Activated CD4-positive, alpha-beta T cell treated with anti-CD3 and anti-CD28 coated beads, Interleukin-2, amount 50 U/mL, for 1 hour (primary cell): ENCODE measurements around the gene FGF23.
"Not testable (repeated sequence)": the region's sequence is repeated elsewhere in the genome, so short reads cannot be mapped to it uniquely, and the experiment has no call there.

Experiments
- DNase-seq: peaks from one replicate; pipeline ENCODE4 v3.0.0-alpha.2; 2020

The FGF23 gene

DNA sequence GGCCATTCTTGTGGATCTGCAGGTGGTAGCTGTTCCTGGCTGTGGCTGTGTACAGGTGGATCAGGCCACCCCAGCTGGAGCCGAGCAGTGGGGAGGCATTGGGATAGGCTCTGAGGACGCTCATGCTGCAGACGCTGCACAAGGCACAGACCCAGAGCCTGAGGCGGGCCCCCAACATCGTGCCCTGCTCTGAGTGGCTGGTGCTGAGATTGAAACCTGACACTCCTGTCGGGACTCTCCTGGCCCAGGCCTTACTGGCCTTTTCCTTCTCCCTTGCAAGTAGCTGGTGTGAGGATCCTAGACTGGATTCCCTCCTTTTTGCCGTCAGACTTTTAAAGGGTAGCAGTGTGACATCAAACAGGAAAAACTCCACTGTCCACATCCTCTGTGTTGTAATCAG, at the start of gene FGF23:
Gene FGF23, minus strand, starts transcription at position 308 of the 400 bp plus-strand sequence. Its CDS starts 130 bp downstream, at position 178.
- DNase-seq = no peak

DNA sequence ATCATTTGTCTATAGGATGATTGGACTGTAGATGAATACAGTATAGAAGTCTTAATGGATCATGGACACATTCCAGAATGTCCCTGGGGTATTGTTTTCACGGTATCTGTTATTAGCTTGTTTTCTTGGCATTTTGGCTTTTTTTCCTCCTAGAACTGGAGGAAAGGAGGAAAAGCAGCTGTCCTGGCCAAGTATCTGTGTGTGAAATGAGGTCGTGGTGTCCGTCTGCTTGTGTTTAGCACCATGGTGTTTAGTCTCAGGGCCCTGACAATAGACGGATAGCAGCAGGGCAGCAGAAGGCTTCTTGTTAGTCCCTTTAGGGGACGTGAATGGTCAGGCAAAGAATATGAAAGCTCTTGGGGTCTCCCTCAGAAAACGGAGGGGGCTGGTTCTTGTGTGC, 44.9 kb upstream of the FGF23 start:
- DNase-seq = no peak

DNA sequence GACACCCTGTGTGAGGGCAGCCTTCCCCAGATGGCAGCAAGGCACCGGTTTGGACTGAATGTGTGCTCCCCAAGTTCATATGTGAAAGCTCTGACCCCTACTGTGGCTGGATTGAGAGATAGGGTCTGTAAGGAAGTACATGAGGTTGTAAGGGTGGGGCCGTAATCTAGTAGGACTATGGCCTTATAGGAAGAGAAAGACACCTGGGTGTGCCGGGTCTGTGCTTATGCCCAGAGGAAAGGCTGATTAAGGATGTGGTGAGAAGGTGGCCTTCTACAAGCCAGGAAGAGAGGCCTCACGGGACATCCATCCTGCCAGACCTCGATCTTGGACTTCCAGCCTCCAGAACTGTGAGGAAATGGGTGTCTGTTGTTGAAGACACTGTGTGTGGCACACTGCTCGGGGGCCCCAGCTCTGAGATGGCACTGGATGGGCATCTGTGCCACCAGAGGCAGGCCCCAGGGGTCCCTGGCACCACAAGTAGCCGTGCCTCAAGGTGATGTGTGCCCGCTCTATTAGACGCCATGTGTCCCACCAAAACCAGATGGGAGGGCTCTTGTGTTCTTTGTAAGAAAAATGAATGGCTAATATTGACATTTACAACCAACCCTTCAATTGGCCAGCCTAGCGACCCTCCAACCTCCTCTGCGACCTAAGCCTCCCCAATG, 44.1 kb upstream of the FGF23 start:
- DNase-seq = no peak

DNA sequence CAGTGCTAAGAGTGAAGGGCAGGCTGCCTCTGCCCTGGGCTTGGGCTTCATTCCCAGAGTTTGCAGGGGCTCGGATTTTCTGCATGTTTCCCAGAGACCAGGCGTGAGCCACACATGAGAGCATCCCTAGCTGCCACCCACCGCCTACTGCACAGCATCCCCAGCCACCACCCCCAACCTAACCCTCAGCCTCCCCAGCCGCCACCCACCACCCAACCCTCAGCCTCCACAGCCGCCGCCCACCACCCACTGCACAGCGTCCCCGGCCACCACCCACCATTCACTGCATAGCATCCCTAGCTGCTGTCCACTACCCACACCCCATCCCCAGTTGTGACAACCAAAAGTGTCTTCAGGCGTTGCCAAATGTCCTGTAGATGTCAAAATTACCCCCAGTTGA, 43.5 kb upstream of the FGF23 start:
- DNase-seq = no peak

DNA sequence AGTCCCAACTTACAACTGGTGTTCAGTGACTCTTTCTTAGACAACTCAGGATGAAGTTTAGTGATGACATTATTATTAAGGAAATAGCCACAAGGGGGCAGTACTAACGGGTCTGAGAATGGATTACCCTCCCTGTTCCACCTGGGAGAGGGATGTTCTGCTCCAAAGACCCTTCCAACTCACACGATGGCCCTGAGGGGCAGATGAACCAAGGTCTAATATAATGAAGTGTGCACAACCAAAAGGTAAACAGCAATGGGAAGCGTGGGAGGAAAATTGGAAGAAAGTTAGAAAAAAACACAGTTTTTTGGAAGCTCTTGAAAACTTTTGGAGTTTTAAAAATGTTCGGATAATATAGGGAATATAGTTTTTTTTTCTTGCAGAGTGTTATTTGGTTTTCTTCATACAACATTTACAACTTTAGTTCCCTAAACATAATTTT, 42.1 kb upstream of the FGF23 start:
- DNase-seq = peak; percentile 8

DNA sequence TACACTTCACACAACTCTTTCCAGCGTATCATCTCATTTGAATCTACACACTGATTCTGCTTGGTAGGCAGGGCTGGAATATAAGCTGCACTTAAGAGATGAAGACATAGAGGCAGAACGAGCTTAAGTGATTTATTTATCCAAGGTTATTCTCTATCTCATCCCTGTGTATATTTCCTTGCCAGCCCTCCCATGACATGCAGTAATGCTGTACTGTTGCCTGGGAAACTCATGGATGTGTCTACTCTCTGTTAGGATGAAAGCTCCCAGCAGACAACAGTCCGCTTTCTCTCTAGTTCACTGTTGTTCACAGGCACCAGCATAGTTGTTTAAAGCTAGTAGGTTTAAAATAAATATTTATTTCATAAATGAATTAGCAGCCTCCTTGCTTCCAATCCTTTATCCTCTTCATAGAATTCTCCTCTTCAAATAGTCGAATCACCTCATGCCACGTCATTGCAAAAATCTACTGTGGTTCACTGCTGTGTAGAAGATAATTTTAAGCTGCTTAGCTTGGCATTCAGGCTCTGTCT, 40.7 kb upstream of the FGF23 start:
- no peak for DNase-seq

DNA sequence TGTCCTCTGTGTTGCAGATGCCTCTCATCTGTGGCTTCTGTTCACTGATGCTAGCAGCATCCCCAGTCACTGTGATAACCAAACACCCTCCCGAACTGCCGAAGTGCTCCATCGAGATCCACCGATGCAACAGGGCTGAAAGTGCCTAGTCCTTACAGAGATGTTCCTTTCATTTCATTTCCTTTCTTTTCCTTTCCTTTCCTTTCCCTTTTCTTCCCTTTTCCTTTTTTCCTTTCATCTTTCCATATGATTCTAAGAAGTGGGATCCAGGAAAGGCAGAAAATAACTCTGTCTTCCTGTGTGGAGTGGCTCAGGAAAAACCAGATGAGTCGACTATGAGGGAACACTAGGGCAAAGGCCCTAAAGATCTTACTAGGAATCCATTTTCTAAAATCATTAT, 39.4 kb upstream of the FGF23 start:
- no peak for DNase-seq

DNA sequence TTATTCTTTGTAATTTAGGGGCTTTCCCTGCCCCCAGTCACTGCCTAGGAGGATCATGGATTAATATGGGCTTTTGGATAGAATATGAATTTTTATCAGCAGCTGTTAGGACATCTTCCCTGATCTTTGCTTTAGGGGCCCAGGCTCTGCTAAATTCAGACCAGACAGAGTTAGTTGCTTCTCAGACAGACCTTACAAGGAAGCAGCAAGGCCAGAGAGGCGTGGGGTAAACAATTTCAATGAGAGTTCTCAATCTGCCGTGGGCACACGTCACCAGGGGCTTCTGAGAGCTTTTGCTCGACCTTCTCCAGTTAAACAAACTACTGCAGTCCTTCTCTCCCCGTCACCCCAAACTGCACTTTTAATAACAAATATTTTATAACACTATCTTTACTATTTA, 38.4 kb upstream of the FGF23 start:
- no peak for DNase-seq

DNA sequence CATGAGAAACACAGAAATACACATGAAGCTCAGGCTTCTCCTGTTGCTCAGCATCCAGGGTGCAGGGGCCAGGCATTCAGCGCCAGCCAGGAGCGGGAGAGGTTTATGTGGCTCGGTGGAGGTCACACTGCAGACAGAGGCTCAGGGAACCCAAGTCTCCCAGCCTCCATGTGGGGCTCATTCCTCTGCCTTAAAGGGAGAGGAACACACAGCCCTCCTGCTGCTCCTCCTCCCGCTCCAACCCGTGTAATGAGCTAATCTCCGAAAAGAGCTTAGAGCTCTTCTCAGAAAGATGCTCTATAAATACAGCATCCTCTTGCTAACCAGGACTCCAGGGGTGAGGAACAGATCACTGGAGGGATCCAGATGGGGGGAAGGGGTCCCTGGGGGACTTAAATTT, 37.9 kb upstream of the FGF23 start:
- DNase-seq = no peak

DNA sequence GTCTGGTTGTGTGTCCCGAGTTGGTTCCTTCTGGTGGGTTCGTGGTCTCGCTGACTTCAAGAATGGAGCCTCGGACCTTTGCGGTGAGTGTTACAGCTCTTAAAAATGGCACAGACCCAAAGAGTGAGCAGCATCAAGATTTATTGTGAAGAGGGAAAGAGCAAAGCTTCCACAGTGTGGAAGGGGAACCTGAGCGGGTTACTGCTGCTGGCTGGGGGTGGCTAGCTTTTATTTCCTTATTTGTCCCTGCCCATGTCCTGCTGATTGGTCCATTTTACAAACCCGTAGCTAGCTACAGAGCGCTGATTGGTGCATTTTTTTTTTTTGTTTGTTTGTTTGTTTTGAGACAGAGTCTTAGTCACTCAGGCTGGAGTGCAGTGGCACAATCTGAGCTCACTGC, 36.8 kb upstream of the FGF23 start:
- DNase-seq = no peak

DNA sequence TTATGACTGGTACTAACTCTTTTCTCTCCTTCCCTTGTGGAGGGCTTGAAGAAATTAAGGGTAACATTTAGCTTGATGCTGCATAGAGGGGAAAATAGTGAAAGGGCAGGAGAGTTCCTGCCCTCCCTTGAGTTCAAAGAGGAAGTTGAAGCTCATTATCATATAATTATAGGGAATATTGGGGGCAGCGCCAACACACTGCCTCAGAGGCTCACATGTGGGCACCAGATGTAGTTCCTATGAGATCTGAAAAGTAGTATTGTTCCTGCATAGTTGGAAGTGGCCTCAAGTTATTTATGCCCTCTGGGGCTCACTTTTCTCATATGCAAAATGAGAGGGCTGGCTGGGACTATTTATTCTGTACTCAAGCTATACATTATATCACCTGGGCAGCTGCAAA, 33.0 kb upstream of the FGF23 start:
- no peak for DNase-seq

DNA sequence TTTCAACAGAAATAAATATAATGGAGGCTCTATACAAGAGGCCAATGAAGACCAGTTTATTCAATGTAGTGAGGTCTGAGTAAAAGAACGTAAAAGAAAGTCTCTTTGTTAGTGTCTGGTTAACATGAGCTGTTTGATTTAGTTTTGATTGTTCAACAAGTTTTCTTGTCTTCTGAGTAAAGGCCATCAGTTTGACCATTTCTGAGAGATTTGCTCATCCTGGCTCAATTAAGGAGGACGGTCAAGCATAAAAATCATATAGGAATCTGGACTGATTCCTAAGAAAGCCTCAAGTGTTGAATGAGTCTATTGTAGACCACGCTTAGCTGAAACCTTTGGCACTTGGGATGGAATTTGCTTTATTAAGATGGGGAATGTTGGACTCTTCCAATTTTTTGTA, 32.5 kb upstream of the FGF23 start:
- no peak for DNase-seq

DNA sequence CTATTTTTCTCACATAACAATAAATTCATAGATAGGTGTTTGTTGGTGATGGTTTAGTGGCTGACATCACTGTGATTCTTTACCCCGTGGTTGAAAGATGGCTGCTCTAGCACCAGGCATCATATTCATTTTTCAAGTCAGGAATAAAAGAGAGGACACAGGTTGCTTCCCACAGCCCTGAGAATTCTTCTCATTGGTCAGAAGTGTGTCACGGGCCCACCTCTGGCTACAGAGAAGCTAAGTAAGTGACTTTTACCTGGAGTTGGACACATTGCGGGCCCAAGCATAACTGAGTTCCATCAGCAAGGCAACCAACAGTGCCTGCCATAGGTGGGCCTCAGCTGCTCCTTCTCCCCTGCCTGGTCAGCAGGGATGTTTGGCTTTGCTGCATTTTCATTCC, 27.6 kb upstream of the FGF23 start:
- DNase-seq = no peak

DNA sequence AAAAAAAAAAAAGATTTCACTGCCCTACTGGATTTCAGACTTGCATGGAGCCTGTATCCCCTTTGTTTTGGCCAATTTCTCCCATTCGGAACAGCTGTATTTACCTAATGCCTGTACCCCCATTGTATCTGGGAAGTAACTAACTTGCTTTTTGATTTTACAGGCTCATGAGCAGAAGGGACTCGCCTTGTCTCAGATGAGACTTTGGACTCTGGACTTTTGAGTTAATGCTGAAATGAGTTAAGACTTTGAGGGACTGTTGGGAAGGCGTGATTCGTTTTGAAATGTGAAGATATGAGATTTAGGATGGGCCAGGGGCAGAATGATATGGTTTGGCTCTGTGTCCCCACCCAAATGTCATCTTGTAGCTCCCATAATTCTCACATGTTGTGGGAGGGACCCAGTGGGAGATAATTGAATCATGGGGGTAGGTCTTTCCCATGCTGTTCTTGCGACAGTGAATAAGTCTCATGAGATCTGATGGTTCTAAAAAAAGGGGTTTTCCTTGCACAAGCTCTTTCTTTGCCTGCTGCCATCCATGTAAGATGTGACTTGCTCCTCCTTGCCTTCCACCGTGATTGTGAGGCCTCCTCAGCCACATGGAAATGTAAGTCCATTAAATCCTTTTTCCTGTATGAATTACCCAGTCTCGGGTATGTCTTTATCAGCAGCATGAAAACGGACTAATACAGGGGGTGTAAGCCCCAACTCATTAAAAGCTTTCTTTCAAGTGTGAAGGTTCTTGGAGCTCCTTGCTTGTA, 25.5 kb upstream of the FGF23 start:
- DNase-seq = not testable (repeated sequence)

DNA sequence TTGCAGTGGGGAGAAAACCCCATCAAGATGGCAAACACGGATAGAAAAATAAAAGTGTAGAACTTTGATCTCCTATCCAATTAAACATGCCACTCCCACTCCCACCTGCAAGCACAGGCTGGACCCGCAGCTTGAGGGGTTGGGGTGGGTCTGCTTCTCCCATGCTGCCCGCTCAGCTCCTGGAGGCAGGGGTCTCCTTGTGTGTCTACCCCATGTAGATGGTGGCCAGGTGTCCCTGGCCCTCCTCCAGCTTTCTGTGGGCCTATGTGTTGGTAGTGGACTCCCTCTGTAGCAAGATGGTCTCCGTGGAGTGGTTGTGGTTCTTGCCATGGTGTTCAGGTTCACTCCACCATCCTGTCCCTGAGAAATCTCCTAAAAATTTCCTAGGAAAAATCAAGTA, 23.5 kb upstream of the FGF23 start:
- DNase-seq = no peak

DNA sequence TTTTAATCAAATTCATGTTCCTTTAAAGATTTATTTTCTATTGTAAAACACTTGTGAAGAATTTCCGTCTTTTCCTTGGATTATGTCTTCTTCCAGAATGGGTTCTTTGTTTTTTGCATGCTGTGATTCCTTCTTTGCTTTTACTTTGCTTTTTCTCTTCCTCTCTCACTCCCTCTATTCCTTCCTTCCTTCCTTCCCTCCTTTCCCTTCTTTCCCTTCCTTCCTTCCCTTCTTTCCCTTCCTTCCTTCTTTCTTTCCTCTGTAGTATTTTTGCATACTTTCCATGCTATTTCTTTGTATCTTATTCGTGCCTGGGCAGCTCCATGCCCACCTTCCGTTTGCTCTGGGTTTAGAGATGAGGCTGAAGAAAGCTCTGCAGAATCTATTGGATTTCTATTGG, 21.6 kb upstream of the FGF23 start:
- no peak for DNase-seq

DNA sequence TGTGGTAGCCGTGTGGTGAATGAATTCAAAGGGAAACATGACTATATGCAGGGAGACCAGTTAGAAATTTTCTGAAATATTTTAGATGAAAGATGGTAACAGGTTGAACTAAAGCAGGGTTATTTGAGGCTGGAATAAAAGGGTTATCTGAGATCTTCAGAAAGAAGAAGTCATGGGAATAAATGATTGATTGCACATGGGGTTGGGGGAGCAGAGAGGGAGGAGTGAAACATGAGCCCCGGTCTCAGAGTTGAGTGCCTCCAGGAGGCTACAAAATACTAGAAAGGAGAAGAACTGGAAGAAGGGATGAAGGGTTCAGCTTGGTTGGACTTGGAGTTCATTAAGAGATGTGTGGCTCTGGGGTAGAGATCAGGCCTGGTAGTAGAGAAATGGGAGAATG, 16.3 kb upstream of the FGF23 start:
- DNase-seq = no peak

DNA sequence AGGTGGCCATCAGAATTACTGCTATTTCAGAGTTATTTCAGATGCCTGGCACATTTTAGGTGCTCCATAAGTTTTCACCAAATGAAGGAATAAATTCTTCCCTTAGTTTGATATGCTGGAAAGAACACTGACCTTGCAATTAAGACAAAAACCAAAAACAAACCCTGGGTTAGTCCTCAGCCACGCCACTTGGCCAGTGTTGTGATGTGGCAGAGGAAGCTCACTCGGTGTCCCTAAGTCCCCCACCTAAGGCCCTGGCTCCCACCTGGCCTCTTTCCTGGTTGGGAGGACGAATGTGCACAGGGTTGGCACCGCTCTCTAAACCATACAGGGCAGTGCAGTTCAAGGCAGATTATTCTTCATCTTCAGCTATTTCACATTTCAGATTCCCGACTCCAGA, 13.7 kb upstream of the FGF23 start:
- no peak for DNase-seq

DNA sequence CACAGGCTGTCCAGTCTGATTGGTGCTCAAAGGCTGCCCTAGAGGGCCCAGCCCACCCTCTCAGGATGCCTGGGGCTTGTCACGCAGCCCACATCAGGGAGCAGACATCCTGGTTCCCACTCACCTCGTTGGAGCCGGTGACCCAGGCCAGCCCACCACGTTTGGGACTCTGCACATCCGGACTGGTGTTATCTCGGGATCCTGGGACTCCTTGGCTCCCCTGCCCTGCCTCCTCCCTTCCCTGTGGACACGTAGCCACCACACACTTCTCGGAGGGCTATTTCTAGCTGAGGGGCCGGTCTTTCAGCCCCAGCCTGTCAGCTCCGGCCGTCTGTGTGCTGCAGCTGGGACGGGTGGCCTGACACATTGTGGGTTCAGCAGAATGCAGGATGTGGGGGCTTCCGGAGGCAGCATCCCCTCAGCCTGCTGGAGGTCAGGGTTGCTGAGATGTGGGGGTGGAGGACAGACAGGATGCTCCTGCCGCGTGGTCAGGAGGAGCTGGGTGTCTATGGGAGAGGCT, 12.8 kb upstream of the FGF23 start:
- DNase-seq = no peak

DNA sequence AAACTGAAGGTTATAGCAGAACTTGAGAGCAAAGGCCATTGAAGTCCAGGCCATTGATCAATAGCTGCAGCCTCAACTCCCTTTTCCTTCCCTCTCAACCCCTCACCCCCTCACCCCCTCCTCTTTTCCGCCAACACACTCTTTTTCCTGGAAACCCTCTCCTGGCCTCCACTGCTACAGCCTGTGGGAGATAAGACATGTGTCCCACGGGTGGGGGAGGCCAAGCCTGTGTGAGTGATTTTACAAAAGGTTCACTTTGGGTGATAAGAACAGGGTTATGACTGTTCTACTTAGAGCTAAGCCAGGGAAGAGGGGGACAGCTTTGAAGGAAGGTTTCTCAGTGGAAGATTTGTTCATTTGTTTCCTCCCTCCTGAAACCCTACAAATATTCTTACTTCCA, 9.2 kb upstream of the FGF23 start:
- no peak for DNase-seq

DNA sequence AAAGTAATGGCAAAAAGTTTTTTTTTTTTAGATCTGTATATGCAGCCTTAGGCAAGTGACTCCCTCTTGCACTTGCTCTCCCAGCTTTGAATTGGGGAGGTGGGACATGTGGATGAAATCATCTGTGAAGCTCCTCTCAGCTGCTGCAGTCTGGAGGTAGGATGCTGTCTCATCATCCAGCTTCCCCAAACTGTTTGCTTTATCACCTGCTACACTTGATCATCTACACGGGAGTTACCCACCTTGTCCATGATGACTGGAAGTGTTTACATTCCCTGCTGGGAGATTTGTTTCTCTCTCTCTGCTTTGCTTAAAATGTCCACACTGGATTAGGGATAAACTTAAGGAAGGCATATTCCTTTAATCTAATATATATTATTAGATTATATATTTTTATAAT, 8.5 kb upstream of the FGF23 start:
- no peak for DNase-seq

DNA sequence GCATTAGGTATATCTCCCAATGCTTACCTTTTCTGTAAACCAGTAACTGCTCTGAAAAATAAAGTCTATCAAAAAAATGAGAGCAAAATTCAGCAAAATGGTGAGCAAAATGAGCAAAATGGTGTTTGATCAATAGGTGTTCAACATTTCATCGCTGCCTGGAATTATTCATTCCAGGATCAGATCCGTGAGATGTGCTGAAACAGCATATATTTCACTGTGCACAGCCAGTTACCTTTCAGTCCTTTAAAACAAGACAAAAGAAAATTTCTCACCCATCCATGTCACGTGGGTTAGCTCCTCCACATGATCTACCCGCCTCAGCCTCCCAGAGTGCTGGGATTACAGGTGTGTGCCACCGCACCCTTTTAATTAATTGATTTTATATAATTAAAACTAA, 8.1 kb upstream of the FGF23 start:
- no peak for DNase-seq

DNA sequence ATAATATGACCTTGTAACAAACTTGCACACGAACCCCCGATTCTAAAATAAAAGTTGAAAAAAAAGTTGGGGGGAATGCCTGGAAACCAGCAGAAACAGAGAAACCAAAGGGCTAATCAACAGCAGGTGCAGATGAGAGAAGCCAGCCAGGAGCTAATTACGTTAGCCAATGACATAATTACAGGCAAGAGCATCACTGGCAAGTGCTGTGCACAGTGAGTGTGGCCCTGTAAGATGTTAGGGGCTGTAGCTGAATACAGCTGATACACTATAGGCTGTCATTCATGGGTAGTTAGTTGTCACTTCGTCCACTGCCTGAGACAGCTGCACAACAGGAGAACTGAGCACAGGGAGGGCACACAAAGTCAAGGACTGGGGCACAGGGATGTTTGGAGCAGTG, 7.3 kb upstream of the FGF23 start:
- no peak for DNase-seq

DNA sequence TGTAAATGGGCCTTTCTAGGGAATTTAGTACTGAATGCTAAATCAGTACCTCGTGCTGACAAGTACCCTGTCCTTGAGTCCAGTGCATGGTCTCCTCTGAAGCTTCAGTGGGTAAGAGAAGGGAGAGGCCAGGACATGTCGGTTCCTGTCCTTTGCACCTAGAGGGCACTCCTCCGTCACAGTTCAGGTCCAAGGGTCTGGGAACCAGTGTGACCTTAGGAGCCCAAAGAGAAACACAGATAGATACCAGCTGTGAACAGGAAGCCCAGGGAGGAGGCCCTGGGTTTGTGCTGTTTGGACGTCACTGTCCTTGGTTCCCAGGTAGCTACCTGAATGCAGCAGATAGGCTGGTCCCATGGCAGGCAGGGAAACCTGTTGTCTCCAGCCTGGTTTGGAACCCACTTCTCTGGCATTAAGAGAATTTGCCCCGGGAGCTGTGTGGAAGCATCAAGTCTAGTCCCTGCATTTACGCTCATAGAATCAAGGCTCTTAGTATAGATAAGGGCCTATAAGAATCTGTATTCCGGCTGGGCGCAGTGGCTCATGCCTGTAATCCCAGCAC, 3.9 kb upstream of the FGF23 start:
- no peak for DNase-seq
